A673 (cell line): ENCODE results near the gene ASB10. TPM values are rescaled to one million over a fixed set of nuclear protein-coding genes. Genes with fewer than 3 reads are reported as not detected.

ENCODE experiments used
- BruUV-seq: library from RNA; stranded (reverse); fragments of 400-500 nt; replicated peaks from 2 replicates; lab custom pipeline; 2021; lab: Mats Ljungman, UMichigan
- CTCF ChIA-PET: fragments of 300-600 bp; sonication (Branson Sonifier 250); formaldehyde crosslinking; loops from one replicate; lab custom pipeline; 2022; ENCODE audit warnings: antibody characterized with exemption; lab: Charles Lee
- POLR2A ChIA-PET: fragments of 300-600 bp; sonication (Branson Sonifier 250); formaldehyde crosslinking; loops from one replicate; lab custom pipeline; 2022; ENCODE audit warnings: antibody characterized with exemption; ENCODE audit not compliant: low non-redundant PET; lab: Charles Lee
- DNase-seq: peaks from one replicate; pipeline ENCODE4 v3.0.0-alpha.2; 2015; ENCODE audit warnings: low spot score
- H3K27ac ChIP-seq: fragments of 200-600 bp; sonication (generic); 2 replicates; pipeline ENCODE4 v1.5.1; 2016; ENCODE audit warnings: mixed run types, low read depth, mild to moderate bottlenecking, mixed read lengths, antibody characterized with exemption, low read length; ENCODE audit not compliant: poor library complexity, severe bottlenecking
- H3K27me3 ChIP-seq: fragments of 200-600 bp; sonication (generic); replicated peaks from 2 replicates; pipeline ENCODE4 v1.6.1; 2017; ENCODE audit warnings: mixed run types, low read depth, mild to moderate bottlenecking, mixed read lengths, antibody characterized with exemption, low read length; ENCODE audit not compliant: insufficient read depth, poor library complexity
- H3K36me3 ChIP-seq: fragments of 200-600 bp; sonication (generic); 2 replicates; pipeline ENCODE4 v1.6.1; 2016; ENCODE audit warnings: mixed run types, mild to moderate bottlenecking, mixed read lengths, antibody characterized with exemption, low read length; ENCODE audit not compliant: insufficient read depth, poor library complexity, severe bottlenecking
- H3K4me1 ChIP-seq: fragments of 200-600 bp; sonication (generic); 2 replicates; pipeline ENCODE4 v1.6.1; 2017; ENCODE audit warnings: mixed run types, mild to moderate bottlenecking, mixed read lengths, antibody characterized with exemption, low read length; ENCODE audit not compliant: insufficient read depth, poor library complexity, severe bottlenecking
- H3K4me3 ChIP-seq: fragments of 200-600 bp; sonication (generic); 2 replicates; pipeline ENCODE4 v1.5.1; 2016; ENCODE audit warnings: low read depth, mixed run types, mild to moderate bottlenecking, mixed read lengths, low read length; ENCODE audit not compliant: poor library complexity, severe bottlenecking
- H3K9me3 ChIP-seq: fragments of 200-600 bp; sonication (generic); 2 replicates; pipeline ENCODE4 v1.6.1; 2016; ENCODE audit warnings: mixed run types, low read depth, mild to moderate bottlenecking, mixed read lengths, antibody characterized with exemption, low read length; ENCODE audit not compliant: poor library complexity, severe bottlenecking
- CTCF ChIP-seq: fragments of 300-800, 200-600 bp; sonication (generic); conservative IDR thresholded peaks from 2 replicates; pipeline ENCODE4 v1.5.1; 2017; ENCODE audit warnings: low read depth, mild to moderate bottlenecking, antibody characterized with exemption, low read length, moderate library complexity, mixed read lengths
- EZH2 ChIP-seq: fragments of 200-600 bp; sonication (generic); IDR thresholded peaks from 2 replicates; pipeline ENCODE4 v1.6.1; 2017; ENCODE audit warnings: borderline replicate concordance, low read depth, mild to moderate bottlenecking, mixed read lengths, antibody characterized with exemption, low read length; ENCODE audit not compliant: poor library complexity, severe bottlenecking
- intact Hi-C: fragments of 100-400 bp; cut with micrococcal nuclease; formaldehyde crosslinking; loops from one replicate; pipeline ENCODE4 v1.10.0; 2022; ENCODE audit not compliant: unreplicated experiment
- total RNA-seq: library from RNA; stranded (reverse); gene quantifications from 2 replicates; pipeline ENCODE4 v1.2.3, GENCODE V29; 2021

Gene ASB10
- total RNA-seq, 1 experiment from 2014 or later, result not detected

GRCh38 chr7:151225948-151226510 lies 39.0 kb upstream of the ASB10 start:
- intact Hi-C loops, result loop anchor here (5.0 kb wide), 1 partner anchor 104 kb away; no protein-coding TSS in a partner anchor
- H3K27me3 ChIP-seq, result no peaks in the 10 kb centered on the region
- H3K36me3 ChIP-seq, result peaks cover 37% of the 10 kb centered on the region
- H3K27ac ChIP-seq, result peak overlapping the region; percentile 74
- DNase-seq, result no peak
- H3K4me3 ChIP-seq, result peak overlapping the region; percentile 81
- peaks cover 5% of the 10 kb centered on the region for H3K4me1 ChIP-seq
- CTCF ChIA-PET, result no interaction called here
- no TSS peak for BruUV-seq
- POLR2A ChIA-PET, result no interaction called here
- no peaks in the 10 kb centered on the region for H3K9me3 ChIP-seq
- no peak for TF ChIP-seq CTCF
- TF ChIP-seq EZH2, result no peak

GRCh38 chr7:151223728-151224127 lies 36.7 kb upstream of the ASB10 start:
- ChIA-PET POLR2A (no interaction called here), CTCF (no interaction called here)
- H3K36me3 ChIP-seq, result peaks cover 55% of the 10 kb centered on the region
- no peak overlapping the region for H3K27ac ChIP-seq
- intact Hi-C loops, result no loop called here
- TF ChIP-seq EZH2 (no peak), CTCF (no peak)
- no TSS peak for BruUV-seq
- DNase-seq, result no peak
- peaks cover 5% of the 10 kb centered on the region for H3K4me1 ChIP-seq
- no peaks in the 10 kb centered on the region for H3K27me3 ChIP-seq
- H3K4me3 ChIP-seq, result no peak overlapping the region
- H3K9me3 ChIP-seq, result no peaks in the 10 kb centered on the region

- ChIA-PET CTCF (no interaction called here), POLR2A (interaction anchor here (0.7 kb wide), 1 partner anchor 113 kb away, joined by 3 read pairs; no protein-coding TSS in a partner anchor)
- H3K27me3 ChIP-seq, result no peaks in the 10 kb centered on the region
- no peak overlapping the region for H3K4me3 ChIP-seq
- H3K9me3 ChIP-seq, result no peaks in the 10 kb centered on the region
- no peaks in the 10 kb centered on the region for H3K4me1 ChIP-seq
- peaks cover 80% of the 10 kb centered on the region for H3K36me3 ChIP-seq
- DNase-seq, result no peak
- BruUV-seq, result no TSS peak
- intact Hi-C loops, result no loop called here
- no peak overlapping the region for H3K27ac ChIP-seq
- TF ChIP-seq EZH2 (no peak), CTCF (no peak)
These were observed 31.1 kb upstream of the ASB10 start for GRCh38 chr7:151218170-151218569.
